DMS153 (cell line): Measurements from ENCODE around the gene PIH1D1.
"Not testable (repeated sequence)": the region's sequence is repeated elsewhere in the genome, so short reads cannot be mapped to it uniquely, and the experiment has no call there.

Experiments
- DNase-seq: peaks from one replicate; lab custom pipeline; 2025; lab: John Stamatoyannopoulos, UW

The PIH1D1 gene

GRCh38 chr19:49481020-49481683 lies 29.5 kb upstream of the PIH1D1 start:
- DNase-seq, result no peak

- DNase-seq, result no peak
These were observed 28.5 kb upstream of the PIH1D1 start for GRCh38 chr19:49479975-49480628.

- no peak for DNase-seq
These were observed 24.6 kb upstream of the PIH1D1 start for GRCh38 chr19:49475995-49476880.

GRCh38 chr19:49475191-49475917 lies 23.7 kb upstream of the PIH1D1 start:
- no peak for DNase-seq

GRCh38 chr19:49474542-49474924 lies 22.9 kb upstream of the PIH1D1 start:
- no peak for DNase-seq

- DNase-seq, result no peak
These were observed 22.4 kb upstream of the PIH1D1 start, which contains the start of gene FLT3LG for GRCh38 chr19:49473868-49474541. FLT3LG (plus strand) TSS chr19:49474215; CDS start chr19:49474640, 425 bp downstream.

- not testable (repeated sequence) for DNase-seq
These were observed 21.9 kb upstream of the PIH1D1 start for GRCh38 chr19:49473501-49473867.

- no peak for DNase-seq
These were observed 21.3 kb upstream of the PIH1D1 start for GRCh38 chr19:49472936-49473335.

GRCh38 chr19:49470615-49470978 lies 19.0 kb upstream of the PIH1D1 start:
- no peak for DNase-seq

GRCh38 chr19:49469828-49470614 lies 18.4 kb upstream of the PIH1D1 start:
- DNase-seq, result no peak

- DNase-seq, result peak; percentile 53
These were observed 17.3 kb upstream of the PIH1D1 start for GRCh38 chr19:49468746-49469447.

- DNase-seq, result no peak
These were observed 16.6 kb upstream of the PIH1D1 start for GRCh38 chr19:49468199-49468598.

GRCh38 chr19:49465371-49465770 lies 13.8 kb upstream of the PIH1D1 start:
- DNase-seq, result no peak

GRCh38 chr19:49463960-49464740 lies 12.5 kb upstream of the PIH1D1 start:
- no peak for DNase-seq

- DNase-seq, result no peak
These were observed 10.9 kb upstream of the PIH1D1 start for GRCh38 chr19:49462492-49462891.

- DNase-seq, result no peak
These were observed 10.0 kb upstream of the PIH1D1 start for GRCh38 chr19:49461656-49462055.

GRCh38 chr19:49461130-49461529 lies 9.5 kb upstream of the PIH1D1 start:
- not testable (repeated sequence) for DNase-seq

GRCh38 chr19:49459388-49459787 lies 7.8 kb upstream of the PIH1D1 start:
- DNase-seq, result no peak

GRCh38 chr19:49458567-49458903 lies 6.9 kb upstream of the PIH1D1 start:
- no peak for DNase-seq
